H9 (cell line): ENCODE data around the gene MYBPC3. TPM values are rescaled to one million over a fixed set of nuclear protein-coding genes. Genes with fewer than 3 reads are reported as not detected.

Experiments used
- DNase-seq: peaks from one replicate; pipeline ENCODE4 v3.0.0-alpha.2; 2017
- H2AFZ ChIP-seq: one replicate; pipeline ENCODE4 v1.6.1; 2013; ENCODE audit warnings: mild to moderate bottlenecking, low read length, control low read depth, moderate library complexity
- H2AK5ac ChIP-seq: 2 replicates; pipeline ENCODE4 v1.6.1; 2013; ENCODE audit warnings: low read length, control low read depth, mixed read lengths; ENCODE audit not compliant: insufficient read length
- H2BK120ac ChIP-seq: one replicate; pipeline ENCODE4 v1.6.1; 2013; ENCODE audit warnings: low read depth, mild to moderate bottlenecking, low read length, control low read depth, inconsistent platforms; ENCODE audit not compliant: poor library complexity, severe bottlenecking
- H2BK12ac ChIP-seq: 2 replicates; pipeline ENCODE4 v1.6.1; 2013; ENCODE audit warnings: low read length, control low read depth, mixed read lengths, low read depth; ENCODE audit not compliant: insufficient read length
- H2BK15ac ChIP-seq: 2 replicates; pipeline ENCODE4 v1.6.1; 2013; ENCODE audit warnings: low read depth, low read length, control low read depth
- H2BK20ac ChIP-seq: one replicate; pipeline ENCODE4 v1.6.1; 2013; ENCODE audit warnings: low read depth, mild to moderate bottlenecking, low read length, control low read depth, inconsistent platforms; ENCODE audit not compliant: poor library complexity, severe bottlenecking
- H2BK5ac ChIP-seq: 2 replicates; pipeline ENCODE4 v1.6.1; 2013; ENCODE audit warnings: low read length, control low read depth, mixed read lengths; ENCODE audit not compliant: insufficient read length
- H3K14ac ChIP-seq: 2 replicates; pipeline ENCODE4 v1.6.1; 2013; ENCODE audit warnings: low read length, control low read depth; ENCODE audit not compliant: insufficient read depth
- H3K18ac ChIP-seq: 2 replicates; pipeline ENCODE4 v1.6.1; 2013; ENCODE audit warnings: low read depth, mild to moderate bottlenecking, mixed read lengths, low read length, control low read depth; ENCODE audit not compliant: insufficient read length
- H3K23ac ChIP-seq: 2 replicates; pipeline ENCODE4 v1.6.1; 2013; ENCODE audit warnings: low read length, control low read depth, mixed read lengths, low read depth; ENCODE audit not compliant: insufficient read length
- H3K23me2 ChIP-seq: 2 replicates; pipeline ENCODE4 v1.6.1; 2013; ENCODE audit warnings: low read depth, mild to moderate bottlenecking, mixed read lengths, low read length, control low read depth; ENCODE audit not compliant: insufficient read length, poor library complexity, severe bottlenecking
- H3K27ac ChIP-seq: 2 replicates; pipeline ENCODE4 v1.5.1; 2013; ENCODE audit warnings: low read length, control low read depth, mixed read lengths, low read depth; ENCODE audit not compliant: insufficient read length
- H3K27me3 ChIP-seq: 2 replicates; pipeline ENCODE4 v1.6.1; 2013; ENCODE audit warnings: low read length, control low read depth, inconsistent platforms; ENCODE audit not compliant: insufficient read depth
- H3K4ac ChIP-seq: 2 replicates; pipeline ENCODE4 v1.6.1; 2013; ENCODE audit warnings: low read depth, mild to moderate bottlenecking, control low read depth, inconsistent platforms, low read length, moderate library complexity
- H3K4me1 ChIP-seq: 2 replicates; pipeline ENCODE4 v1.6.1; 2013; ENCODE audit warnings: low read length, control low read depth, inconsistent platforms; ENCODE audit not compliant: insufficient read depth
- H3K4me2 ChIP-seq: 2 replicates; pipeline ENCODE4 v1.6.1; 2013; ENCODE audit warnings: low read length, control low read depth, mixed read lengths; ENCODE audit not compliant: insufficient read length, insufficient read depth
- H3K56ac ChIP-seq: 2 replicates; pipeline ENCODE4 v1.6.1; 2013; ENCODE audit warnings: low read depth, mild to moderate bottlenecking, mixed read lengths, low read length, control low read depth; ENCODE audit not compliant: insufficient read length
- H3K79me1 ChIP-seq: 2 replicates; pipeline ENCODE4 v1.6.1; 2013; ENCODE audit warnings: low read depth, mild to moderate bottlenecking, moderate library complexity, low read length, control low read depth, inconsistent platforms; ENCODE audit not compliant: insufficient read depth, poor library complexity, severe bottlenecking
- H3K79me2 ChIP-seq: 2 replicates; pipeline ENCODE4 v1.6.1; 2013; ENCODE audit warnings: low read length, control low read depth, inconsistent platforms; ENCODE audit not compliant: insufficient read depth
- H3K9ac ChIP-seq: 2 replicates; pipeline ENCODE4 v1.6.1; 2013; ENCODE audit warnings: low read length, control low read depth, mixed read lengths; ENCODE audit not compliant: insufficient read length; ENCODE audit errors: extremely low read depth
- H3K9me3 ChIP-seq: one replicate; pipeline ENCODE4 v1.6.1; 2013; ENCODE audit warnings: low read depth, low read length, inconsistent platforms; ENCODE audit not compliant: control insufficient read depth
- H3T11ph ChIP-seq: one replicate; pipeline ENCODE4 v1.6.1; 2013; ENCODE audit warnings: mild to moderate bottlenecking, low read length, control low read depth, inconsistent platforms
- H4K20me1 ChIP-seq: one replicate; pipeline ENCODE4 v1.6.1; 2013; ENCODE audit not compliant: control insufficient read depth, insufficient read length, insufficient read depth
- H4K5ac ChIP-seq: 2 replicates; pipeline ENCODE4 v1.6.1; 2013; ENCODE audit warnings: low read depth, mild to moderate bottlenecking, mixed read lengths, low read length, control low read depth; ENCODE audit not compliant: insufficient read length
- H4K8ac ChIP-seq: replicated peaks from 2 replicates; pipeline ENCODE4 v1.6.1; 2013; ENCODE audit warnings: low read length, control low read depth, mixed read lengths, low read depth; ENCODE audit not compliant: insufficient read length
- H4K91ac ChIP-seq: 2 replicates; pipeline ENCODE4 v1.6.1; 2013; ENCODE audit warnings: low read depth, mild to moderate bottlenecking, moderate library complexity, mixed read lengths, low read length, control low read depth; ENCODE audit not compliant: insufficient read length
- H3K27ac Mint-ChIP-seq, 3 experiments: 2 replicates in 2 of 3; 3 replicates in 1 of 3; pipeline ENCODE4 v1.8.0; 2020 to 2021; ENCODE audit warnings: mixed read lengths in 3 of 3, mild to moderate bottlenecking in 1 of 3, moderate library complexity in 1 of 3
- H3K27me3 Mint-ChIP-seq: 2 replicates; pipeline ENCODE4 v1.8.0; 2021; ENCODE audit warnings: low read depth, mild to moderate bottlenecking, moderate library complexity, mixed read lengths
- H3K36me3 Mint-ChIP-seq, 3 experiments: 2 replicates in 2 of 3; 3 replicates in 1 of 3; pipeline ENCODE4 v1.8.0; 2020 to 2021; ENCODE audit warnings: low read depth in 3 of 3, mixed read lengths in 3 of 3; ENCODE audit not compliant: insufficient read depth in 1 of 3
- H3K4me1 Mint-ChIP-seq, 2 experiments: 2 replicates each; pipeline ENCODE4 v1.8.0; 2020; ENCODE audit warnings: mixed read lengths in 2 of 2
- H3K4me3 Mint-ChIP-seq, 2 experiments: 2 replicates in 1 of 2; 3 replicates in 1 of 2; pipeline ENCODE4 v1.8.0; 2020 to 2021; ENCODE audit warnings: mild to moderate bottlenecking in 2 of 2, mixed read lengths in 2 of 2, moderate library complexity in 1 of 2
- H3K9me3 Mint-ChIP-seq, 2 experiments: 2 replicates in 1 of 2; 3 replicates in 1 of 2; pipeline ENCODE4 v1.8.0; 2020; ENCODE audit warnings: mild to moderate bottlenecking in 2 of 2, mixed read lengths in 2 of 2, moderate library complexity in 1 of 2
- WGBS: extraction: QIAGEN DNeasy Blood & Tissue Kit; methylation state at CpG from one replicate; pipeline ENCODE4 v1.1.7; 2013; ENCODE audit warnings: missing lambda C conversion rate, low lambda C conversion rate, mixed read lengths; ENCODE audit not compliant: insufficient read length; ENCODE audit errors: extremely low coverage; 5-methylcytosine and 5-hydroxymethylcytosine counted together
- total RNA-seq: library from RNA; stranded (reverse); gene quantifications from 2 replicates; pipeline ENCODE4 v1.2.1, GENCODE V29; 2021
- TF ChIP-seq, protein P1 (sequence below): fragments of 200-600 bp; sonication (generic); conservative IDR thresholded peaks from 3 replicates; pipeline ENCODE4 v1.8.0; 2021; ENCODE audit warnings: antibody characterized with exemption, mild to moderate bottlenecking

Gene MYBPC3
- total RNA-seq, 1 experiment from 2014 or later, result not detected

DNA sequence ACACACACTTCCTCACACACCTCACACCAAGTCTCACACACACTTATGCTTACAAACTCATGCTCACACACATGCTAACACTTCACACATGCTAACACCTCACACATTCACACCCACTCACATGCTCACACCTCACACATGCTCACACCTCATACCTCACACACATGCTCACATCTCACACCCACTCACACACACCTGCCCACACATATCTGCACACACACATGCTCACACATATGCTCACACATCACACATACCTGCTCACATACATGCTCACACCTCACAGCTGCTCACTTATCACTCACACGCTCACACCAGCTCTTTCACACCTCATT lies 4.5 kb upstream of the MYBPC3 start:
- no peak overlapping the region for H3K4me3 Mint-ChIP-seq
- no peak overlapping the region for H2BK120ac ChIP-seq
- H3K23ac ChIP-seq, result no peak overlapping the region
- no peak overlapping the region for H3K4me2 ChIP-seq
- no peak overlapping the region for H3K9ac ChIP-seq
- H3K36me3 Mint-ChIP-seq, result no peaks in the 10 kb centered on the region
- H3K4me1 ChIP-seq, result no peaks in the 10 kb centered on the region
- no peaks in the 10 kb centered on the region for H3K9me3 ChIP-seq
- TF ChIP-seq, protein P1, sequence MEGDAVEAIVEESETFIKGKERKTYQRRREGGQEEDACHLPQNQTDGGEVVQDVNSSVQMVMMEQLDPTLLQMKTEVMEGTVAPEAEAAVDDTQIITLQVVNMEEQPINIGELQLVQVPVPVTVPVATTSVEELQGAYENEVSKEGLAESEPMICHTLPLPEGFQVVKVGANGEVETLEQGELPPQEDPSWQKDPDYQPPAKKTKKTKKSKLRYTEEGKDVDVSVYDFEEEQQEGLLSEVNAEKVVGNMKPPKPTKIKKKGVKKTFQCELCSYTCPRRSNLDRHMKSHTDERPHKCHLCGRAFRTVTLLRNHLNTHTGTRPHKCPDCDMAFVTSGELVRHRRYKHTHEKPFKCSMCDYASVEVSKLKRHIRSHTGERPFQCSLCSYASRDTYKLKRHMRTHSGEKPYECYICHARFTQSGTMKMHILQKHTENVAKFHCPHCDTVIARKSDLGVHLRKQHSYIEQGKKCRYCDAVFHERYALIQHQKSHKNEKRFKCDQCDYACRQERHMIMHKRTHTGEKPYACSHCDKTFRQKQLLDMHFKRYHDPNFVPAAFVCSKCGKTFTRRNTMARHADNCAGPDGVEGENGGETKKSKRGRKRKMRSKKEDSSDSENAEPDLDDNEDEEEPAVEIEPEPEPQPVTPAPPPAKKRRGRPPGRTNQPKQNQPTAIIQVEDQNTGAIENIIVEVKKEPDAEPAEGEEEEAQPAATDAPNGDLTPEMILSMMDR, result no peak
- no peak overlapping the region for H4K8ac ChIP-seq
- no peak overlapping the region for H3K18ac ChIP-seq
- H2AFZ ChIP-seq, result no peak overlapping the region
- H3K23me2 ChIP-seq, result no peaks in the 10 kb centered on the region
- no peak overlapping the region for H3K4ac ChIP-seq
- no peak overlapping the region for H3T11ph ChIP-seq
- no peak overlapping the region for H2AK5ac ChIP-seq
- H3K27me3 ChIP-seq, result no peaks in the 10 kb centered on the region
- H3K79me2 ChIP-seq, result no peaks in the 10 kb centered on the region
- no peak overlapping the region for H2BK5ac ChIP-seq
- no CpG with 5 or more reads among the region's 1 CpG for WGBS
- no peak overlapping the region for H3K14ac ChIP-seq
- peaks cover 6% of the 10 kb centered on the region in 2 experiments for H3K4me1 Mint-ChIP-seq
- H3K27me3 Mint-ChIP-seq, result no peaks in the 10 kb centered on the region
- no peak overlapping the region for H2BK12ac ChIP-seq
- no peak overlapping the region for H3K56ac ChIP-seq
- no peaks in the 10 kb centered on the region for H3K79me1 ChIP-seq
- no peak overlapping the region for H4K5ac ChIP-seq
- H2BK15ac ChIP-seq, result no peak overlapping the region
- H2BK20ac ChIP-seq, result no peak overlapping the region
- no peak overlapping the region for H3K27ac Mint-ChIP-seq
- DNase-seq, result no peak
- H4K20me1 ChIP-seq, result peaks cover 2% of the 10 kb centered on the region
- H3K9me3 Mint-ChIP-seq, result no peaks in the 10 kb centered on the region
- no peak overlapping the region for H3K27ac ChIP-seq
- no peak overlapping the region for H4K91ac ChIP-seq
